LNCAP (cell line): ENCODE data around the gene PODN.

Experiments used
- TF ChIP-seq, protein P1 (sequence below): fragments of 450-650 bp; IDR thresholded peaks from 2 replicates; pipeline ENCODE4 v1.5.1; 2017; ENCODE audit warnings: mild to moderate bottlenecking

PODN gene

DNA sequence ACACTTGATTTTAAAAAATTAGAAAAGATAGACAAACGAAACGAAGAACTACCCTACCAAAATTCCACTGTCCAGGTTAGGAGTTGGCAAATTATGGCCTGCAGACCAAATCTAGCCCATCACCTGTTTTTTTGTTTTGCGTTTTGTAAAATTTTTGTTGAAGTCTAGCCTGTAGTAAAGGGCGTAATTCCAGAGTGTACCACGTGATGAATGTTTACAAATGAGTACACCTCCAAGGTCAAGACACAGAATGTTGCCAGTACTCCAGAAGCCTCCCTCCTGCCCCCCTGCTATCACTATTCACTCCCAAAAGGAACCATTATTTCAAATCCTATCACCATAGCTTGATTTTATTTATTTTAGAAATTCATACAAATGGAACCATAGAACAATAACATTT is 17.1 kb upstream of the PODN start:
- TF ChIP-seq, protein P1, sequence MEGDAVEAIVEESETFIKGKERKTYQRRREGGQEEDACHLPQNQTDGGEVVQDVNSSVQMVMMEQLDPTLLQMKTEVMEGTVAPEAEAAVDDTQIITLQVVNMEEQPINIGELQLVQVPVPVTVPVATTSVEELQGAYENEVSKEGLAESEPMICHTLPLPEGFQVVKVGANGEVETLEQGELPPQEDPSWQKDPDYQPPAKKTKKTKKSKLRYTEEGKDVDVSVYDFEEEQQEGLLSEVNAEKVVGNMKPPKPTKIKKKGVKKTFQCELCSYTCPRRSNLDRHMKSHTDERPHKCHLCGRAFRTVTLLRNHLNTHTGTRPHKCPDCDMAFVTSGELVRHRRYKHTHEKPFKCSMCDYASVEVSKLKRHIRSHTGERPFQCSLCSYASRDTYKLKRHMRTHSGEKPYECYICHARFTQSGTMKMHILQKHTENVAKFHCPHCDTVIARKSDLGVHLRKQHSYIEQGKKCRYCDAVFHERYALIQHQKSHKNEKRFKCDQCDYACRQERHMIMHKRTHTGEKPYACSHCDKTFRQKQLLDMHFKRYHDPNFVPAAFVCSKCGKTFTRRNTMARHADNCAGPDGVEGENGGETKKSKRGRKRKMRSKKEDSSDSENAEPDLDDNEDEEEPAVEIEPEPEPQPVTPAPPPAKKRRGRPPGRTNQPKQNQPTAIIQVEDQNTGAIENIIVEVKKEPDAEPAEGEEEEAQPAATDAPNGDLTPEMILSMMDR, result no peak

DNA sequence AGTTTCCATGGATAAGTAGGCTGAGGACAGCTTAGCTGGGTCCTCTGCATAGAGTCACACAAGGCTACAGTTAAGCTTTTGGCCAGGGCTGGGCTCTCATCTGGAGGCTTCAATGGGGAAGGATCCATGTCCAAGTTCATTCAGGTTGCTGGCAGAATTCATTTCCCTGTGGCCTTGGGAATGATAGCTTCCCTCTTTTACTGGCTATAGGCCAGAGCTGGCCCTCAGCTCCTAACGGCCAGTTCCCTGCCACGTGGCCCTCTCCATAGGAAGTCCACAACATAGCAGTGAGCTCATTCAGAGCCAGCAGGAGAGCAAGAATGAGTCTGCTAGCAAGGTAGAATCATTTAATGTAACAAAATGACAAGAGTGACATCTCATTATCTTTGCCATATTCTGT is 15.1 kb upstream of the PODN start:
- TF ChIP-seq, protein P1, result no peak

DNA sequence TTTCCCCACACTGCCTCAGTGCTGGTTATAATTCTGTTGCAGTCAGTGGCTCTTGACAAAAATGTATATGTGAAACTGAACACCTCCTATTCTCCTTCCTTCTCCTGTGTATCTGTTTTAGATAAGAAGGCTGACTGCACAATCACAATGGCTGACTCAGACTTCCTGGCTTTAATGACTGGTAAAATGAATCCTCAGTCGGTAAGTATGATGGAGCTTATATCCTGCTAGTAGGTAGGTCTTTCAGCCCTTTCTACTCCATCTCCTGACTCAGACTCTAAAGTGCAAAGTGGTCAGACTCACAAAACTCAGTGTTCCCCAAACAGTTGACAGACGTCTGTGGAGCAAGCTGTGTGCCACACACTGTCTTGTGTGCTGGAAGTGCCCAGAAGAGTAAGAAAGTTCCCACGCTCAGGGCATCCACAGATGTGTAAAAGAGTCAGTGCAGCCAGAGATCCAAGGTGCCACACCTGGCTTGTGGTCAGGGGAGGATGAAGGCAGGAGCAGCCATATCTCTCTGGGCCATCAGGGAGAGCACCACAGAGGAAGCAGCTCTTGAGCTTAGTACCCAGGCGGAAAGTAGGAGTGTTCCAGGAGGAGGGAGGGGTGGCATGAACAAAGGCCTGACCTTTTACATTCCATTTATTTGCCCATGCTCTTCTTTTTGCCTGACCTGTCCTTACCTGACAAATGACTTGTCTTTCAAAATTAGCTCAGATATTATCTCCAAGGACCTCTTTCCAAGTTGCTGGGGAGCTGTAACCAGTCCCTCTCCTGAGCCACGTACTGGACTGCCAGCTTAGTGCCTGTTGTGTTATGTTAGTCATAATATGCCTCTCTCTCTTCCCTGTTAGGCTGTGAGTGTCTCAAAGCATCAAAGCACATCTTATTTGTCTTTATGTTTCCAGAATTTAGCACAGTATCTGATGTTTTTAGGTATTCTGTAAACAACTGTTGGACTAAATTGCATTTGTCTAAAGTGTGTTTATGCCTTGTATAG is 14.0 kb upstream of the PODN start:
- TF ChIP-seq, protein P1, result no peak

DNA sequence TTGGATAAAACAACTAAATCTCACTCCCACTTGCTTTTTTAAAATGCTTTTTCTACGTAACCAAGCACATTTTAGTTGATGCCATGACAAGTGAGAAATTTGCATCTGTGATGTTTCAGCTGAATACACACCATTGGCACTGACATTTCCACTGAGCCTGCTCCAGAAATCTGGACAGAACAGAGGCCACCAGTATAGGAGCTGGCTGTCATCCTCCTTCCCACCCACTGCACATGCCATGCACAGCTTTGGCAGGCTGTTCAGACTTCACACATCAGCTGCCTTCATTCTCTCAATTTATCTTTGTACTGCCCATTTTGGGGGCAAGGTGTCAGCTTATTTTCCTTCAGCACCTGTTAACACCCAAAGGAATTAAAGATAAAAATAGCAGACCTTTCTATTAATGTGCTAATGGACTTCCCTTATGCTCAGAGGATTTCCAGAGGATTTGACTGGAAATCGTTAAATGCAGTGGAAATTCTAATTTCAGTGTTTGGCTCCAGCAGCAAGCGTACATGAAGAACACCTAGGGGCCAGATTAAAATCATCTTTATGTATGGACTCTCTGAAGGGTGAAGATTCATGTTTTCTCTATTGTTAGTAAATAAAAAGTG is 12.9 kb upstream of the PODN start:
- TF ChIP-seq, protein P1, result no peak

DNA sequence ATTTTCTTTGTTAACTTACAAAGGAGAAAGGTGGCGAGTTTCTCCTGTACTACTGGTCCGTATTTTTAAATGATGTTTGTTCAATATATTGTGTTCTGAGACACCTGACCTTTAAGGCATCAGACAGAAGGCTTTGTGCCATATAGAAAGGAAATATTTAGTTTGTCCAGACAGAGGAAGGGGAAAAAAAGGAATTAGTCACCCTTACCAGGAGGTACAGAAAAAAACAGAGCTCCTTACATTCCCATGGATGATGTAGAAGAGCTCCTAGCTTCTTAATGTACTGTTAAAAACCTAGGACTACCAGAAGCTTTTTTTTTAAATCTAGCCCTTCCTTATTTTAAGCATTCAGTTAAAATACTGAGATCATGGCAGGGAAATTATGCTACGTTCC is 12.4 kb upstream of the PODN start:
- TF ChIP-seq, protein P1, result no peak

DNA sequence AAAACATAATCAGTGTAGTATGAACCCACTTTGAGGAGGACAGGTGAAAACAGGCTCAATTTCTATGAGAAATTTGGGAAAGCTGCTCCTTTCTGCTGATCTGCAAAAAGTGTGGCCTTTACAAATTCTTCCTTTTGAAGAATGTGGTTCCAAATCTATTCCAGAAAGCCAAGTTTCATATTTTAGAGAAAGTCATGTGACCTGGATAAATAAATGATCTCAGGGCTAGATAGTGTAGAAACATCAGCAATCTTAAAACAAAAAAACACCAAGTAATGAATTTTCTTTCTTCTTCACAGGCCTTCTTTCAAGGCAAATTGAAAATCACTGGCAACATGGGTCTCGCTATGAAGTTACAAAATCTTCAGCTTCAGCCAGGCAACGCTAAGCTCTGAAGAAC is 11.7 kb upstream of the PODN start:
- TF ChIP-seq, protein P1, result no peak

- TF ChIP-seq, protein P1, result no peak
Measured at GRCh38 chr1:53051676-53052075, 10.3 kb upstream of the PODN start.
